Tibial nerve (tissue), 4 donors: ENCODE results near the gene SLC6A15. TPM values are rescaled to one million over a fixed set of nuclear protein-coding genes. Genes with fewer than 3 reads are reported as not detected.

Experiments
- DNase-seq, 2 donors: peaks; one replicate each; pipeline ENCODE4 v3.0.0-alpha.2; 2019; ENCODE audit warnings: low spot score in 2 of 2
- H3K27ac ChIP-seq, 4 donors: fragments of 200-600 bp; sonication (generic) in 3 of 4; one replicate each; pipeline ENCODE4 v1.5.1; 2017 to 2019; ENCODE audit warnings: mild to moderate bottlenecking in 1 of 4
- H3K27me3 ChIP-seq, 2 donors: fragments of 200-600 bp; sonication (generic) in 1 of 2; one replicate each; pipeline versions ENCODE4 v1.5.1 to v1.6.0; 2017 to 2019
- H3K36me3 ChIP-seq, 3 donors: fragments of 200-600 bp; sonication (generic); one replicate each; pipeline ENCODE4 v1.5.1; 2018 to 2019
- H3K4me1 ChIP-seq, 4 donors: fragments of 200-600 bp; sonication (generic) in 3 of 4; one replicate each; pipeline ENCODE4 v1.5.1; 2017 to 2019
- H3K4me3 ChIP-seq, 4 donors: fragments of 200-600 bp; sonication (generic) in 3 of 4; one replicate each; pipeline ENCODE4 v1.5.1; 2017 to 2019; ENCODE audit warnings: mild to moderate bottlenecking in 1 of 4, moderate library complexity in 1 of 4
- H3K9me3 ChIP-seq, 4 donors: fragments of 200-600 bp; sonication (generic) in 3 of 4; one replicate each; pipeline ENCODE4 v1.5.1; 2017 to 2019
- EP300 ChIP-seq, 2 donors: sonication (generic); formaldehyde crosslinking; IDR thresholded peaks; one replicate each; pipeline ENCODE4 v1.6.1; 2017; ENCODE audit warnings: antibody characterized with exemption in 2 of 2, mild to moderate bottlenecking in 1 of 2
- POLR2A ChIP-seq, 2 donors: fragments of 450-650 bp; IDR thresholded peaks; one replicate each; pipeline ENCODE4 v1.6.1; 2017; ENCODE audit warnings: antibody characterized with exemption in 2 of 2, mild to moderate bottlenecking in 2 of 2, moderate library complexity in 2 of 2
- WGBS, 2 donors: methylation state at CpG; one replicate each; pipeline ENCODE4 v1.1.5; 2018; 5-methylcytosine and 5-hydroxymethylcytosine counted together
- total RNA-seq, 4 donors: library from RNA; depleted of rRNA; stranded (reverse); fragments of >200 nt; gene quantifications; one replicate each; pipeline ENCODE4 v1.1.0, GENCODE V29; 2016
- TF ChIP-seq, protein P1 (sequence below), 5 experiments: fragments of 200-600 bp in 3 of 5; fragments of 450-650 bp in 2 of 5; sonication (generic) in 3 of 5; IDR thresholded peaks; one replicate each; pipeline ENCODE4 v1.5.1; 2016 to 2019; ENCODE audit warnings: antibody characterized with exemption in 5 of 5, mild to moderate bottlenecking in 3 of 5, moderate library complexity in 2 of 5

SLC6A15 gene
- total RNA-seq, 4 donors from 2014 or later, result 0.30 to 0.84 (median 0.51) TPM

DNA sequence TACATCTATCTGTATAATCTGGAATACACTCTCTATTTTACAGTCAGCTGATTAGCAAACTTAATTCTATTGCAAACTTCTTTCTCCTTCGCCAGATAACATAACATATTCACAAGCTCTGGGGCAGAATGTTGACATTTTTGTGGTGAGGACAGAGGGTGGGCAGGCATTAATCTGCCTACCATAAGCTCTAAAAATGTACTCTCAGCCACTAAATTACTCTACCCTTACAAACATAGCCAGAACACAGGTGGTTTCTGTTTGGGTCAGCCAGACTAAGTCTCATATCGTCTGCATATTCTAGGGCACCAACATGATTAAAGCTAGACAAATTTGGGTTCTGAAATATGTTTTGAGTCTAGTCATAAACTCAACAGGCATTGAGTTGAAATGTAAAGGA is 90.1 kb downstream of the SLC6A15 start:
- DNase-seq, result no peak
- WGBS, 2 donors, result 64 to 70% methylated on average over 2 of the region's 2 CpGs
- Histone ChIP-seq H3K27ac (no peak overlapping the region), H3K36me3 (no peaks in the 10 kb centered on the region), H3K4me3 (no peak overlapping the region), H3K9me3 (no peaks in the 10 kb centered on the region), H3K27me3 (no peaks in the 10 kb centered on the region), H3K4me1 (no peaks in the 10 kb centered on the region)
- TF ChIP-seq POLR2A (IDR thresholded peaks at IDR 0.05), result no peak

DNA sequence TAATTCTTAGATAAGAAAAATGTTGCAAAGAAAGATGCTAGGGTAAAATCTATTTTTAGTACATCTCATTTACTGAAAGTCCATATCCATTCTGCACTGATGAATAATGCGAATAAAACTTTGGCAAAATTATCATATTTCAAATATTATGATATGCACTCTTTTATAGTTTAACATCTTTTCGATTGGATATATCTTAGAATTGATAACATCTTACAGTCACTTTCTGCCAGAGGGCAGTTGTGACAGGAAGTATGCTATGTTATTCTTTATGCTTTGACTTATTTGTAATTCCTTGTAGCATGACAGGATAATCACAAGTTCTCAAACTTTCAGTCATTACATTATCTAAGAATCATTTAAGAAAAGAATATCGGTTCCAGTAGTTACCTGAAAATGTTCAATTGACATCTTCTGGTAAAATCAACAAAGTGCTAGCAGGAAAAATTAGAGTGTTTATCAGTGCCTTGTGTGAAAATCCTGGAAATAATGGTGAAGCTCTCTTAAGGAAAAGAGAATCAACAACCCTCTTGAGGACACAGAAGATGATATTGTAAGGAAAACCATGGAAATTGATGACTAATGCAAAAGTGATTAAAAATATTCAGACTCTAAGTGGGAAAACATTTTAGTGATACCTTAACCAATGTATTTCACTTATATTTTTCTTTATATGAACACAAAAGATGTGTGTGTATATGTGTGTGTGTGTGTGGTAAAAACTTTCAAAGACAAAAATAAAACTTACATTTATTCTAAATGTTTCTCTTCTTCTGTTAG is 95.5 kb downstream of the SLC6A15 start:
- Histone ChIP-seq H3K27me3 (no peaks in the 10 kb centered on the region), H3K36me3 (no peaks in the 10 kb centered on the region), H3K9me3 (no peaks in the 10 kb centered on the region), H3K4me3 (no peak overlapping the region), H3K27ac (no peak overlapping the region), H3K4me1 (no peaks in the 10 kb centered on the region)
- 78 to 79% methylated on average over 3 of the region's 3 CpGs for WGBS, 2 donors
- TF ChIP-seq, protein P1, sequence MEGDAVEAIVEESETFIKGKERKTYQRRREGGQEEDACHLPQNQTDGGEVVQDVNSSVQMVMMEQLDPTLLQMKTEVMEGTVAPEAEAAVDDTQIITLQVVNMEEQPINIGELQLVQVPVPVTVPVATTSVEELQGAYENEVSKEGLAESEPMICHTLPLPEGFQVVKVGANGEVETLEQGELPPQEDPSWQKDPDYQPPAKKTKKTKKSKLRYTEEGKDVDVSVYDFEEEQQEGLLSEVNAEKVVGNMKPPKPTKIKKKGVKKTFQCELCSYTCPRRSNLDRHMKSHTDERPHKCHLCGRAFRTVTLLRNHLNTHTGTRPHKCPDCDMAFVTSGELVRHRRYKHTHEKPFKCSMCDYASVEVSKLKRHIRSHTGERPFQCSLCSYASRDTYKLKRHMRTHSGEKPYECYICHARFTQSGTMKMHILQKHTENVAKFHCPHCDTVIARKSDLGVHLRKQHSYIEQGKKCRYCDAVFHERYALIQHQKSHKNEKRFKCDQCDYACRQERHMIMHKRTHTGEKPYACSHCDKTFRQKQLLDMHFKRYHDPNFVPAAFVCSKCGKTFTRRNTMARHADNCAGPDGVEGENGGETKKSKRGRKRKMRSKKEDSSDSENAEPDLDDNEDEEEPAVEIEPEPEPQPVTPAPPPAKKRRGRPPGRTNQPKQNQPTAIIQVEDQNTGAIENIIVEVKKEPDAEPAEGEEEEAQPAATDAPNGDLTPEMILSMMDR (IDR thresholded peaks at IDR 0.05), result no peak
- TF ChIP-seq POLR2A (IDR thresholded peaks at IDR 0.05) (no peak), EP300 (IDR thresholded peaks at IDR 0.05) (no peak)
- DNase-seq, result no peak

GRCh38 chr12:84814664-84815245 is 97.8 kb downstream of the SLC6A15 start:
- TF ChIP-seq EP300 (IDR thresholded peaks at IDR 0.05) (no peak), POLR2A (IDR thresholded peaks at IDR 0.05) (no peak)
- TF ChIP-seq, protein P1 (IDR thresholded peaks at IDR 0.05), result no peak
- no peaks in the 10 kb centered on the region for H3K36me3 ChIP-seq
- DNase-seq, result no peak
- H3K27ac ChIP-seq, result no peak overlapping the region
- H3K4me1 ChIP-seq, result no peaks in the 10 kb centered on the region
- H3K9me3 ChIP-seq, result no peaks in the 10 kb centered on the region
- 94 to 96% methylated on average over 4 of the region's 4 CpGs for WGBS, 2 donors
- no peaks in the 10 kb centered on the region for H3K27me3 ChIP-seq
- no peak overlapping the region for H3K4me3 ChIP-seq

DNA sequence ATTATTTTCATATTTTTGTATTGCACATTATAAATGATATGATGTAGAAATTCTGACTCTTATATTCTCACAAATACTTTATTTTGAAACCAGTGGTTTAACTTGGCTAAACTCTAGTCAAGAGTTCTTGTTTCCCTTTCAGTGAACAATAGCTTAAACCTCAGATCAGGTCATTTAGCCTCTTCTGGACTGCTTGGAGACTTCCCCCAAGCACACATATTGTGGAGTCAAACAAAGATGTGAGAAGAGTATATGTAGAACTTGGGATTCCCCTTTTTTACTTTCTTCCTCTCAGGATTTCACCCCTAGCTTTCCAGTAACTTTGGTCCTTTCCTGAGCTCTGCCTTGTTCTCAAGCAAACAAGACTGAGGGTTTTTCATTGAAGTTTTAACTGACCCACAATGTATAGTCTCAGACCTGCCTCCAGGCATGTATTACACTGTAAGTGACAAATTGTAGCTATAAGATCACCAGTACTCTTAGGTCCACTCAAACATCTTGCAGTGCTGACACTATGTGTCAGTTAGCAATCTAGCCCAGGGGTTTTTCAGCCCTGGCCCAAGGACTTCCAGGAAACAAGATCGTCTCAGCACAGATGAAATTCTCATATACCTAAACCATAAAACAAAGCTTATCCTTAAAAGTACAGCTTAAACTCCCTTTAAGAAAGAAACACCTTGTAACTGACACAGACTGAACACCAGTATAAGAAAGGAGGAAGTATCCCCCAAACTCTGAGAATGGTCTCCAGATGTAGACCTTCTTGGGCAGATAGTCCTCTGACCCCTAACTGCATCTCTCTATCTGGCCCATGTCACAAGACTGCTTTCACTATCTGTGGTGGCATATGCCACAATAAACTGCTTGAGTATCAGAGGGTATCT is 98.6 kb downstream of the SLC6A15 start:
- TF ChIP-seq EP300 (IDR thresholded peaks at IDR 0.05), result no peak
- TF ChIP-seq POLR2A (IDR thresholded peaks at IDR 0.05), result no peak
- TF ChIP-seq, protein P1 (IDR thresholded peaks at IDR 0.05), result no peak
- H3K27me3 ChIP-seq, result no peaks in the 10 kb centered on the region
- H3K27ac ChIP-seq, result no peak overlapping the region
- H3K36me3 ChIP-seq, result no peaks in the 10 kb centered on the region
- no peaks in the 10 kb centered on the region for H3K9me3 ChIP-seq
- 80 to 92% methylated on average over 1 of the region's 1 CpG for WGBS, 2 donors
- H3K4me1 ChIP-seq, result no peaks in the 10 kb centered on the region
- H3K4me3 ChIP-seq, result no peak overlapping the region
- no peak for DNase-seq

GRCh38 chr12:84811291-84811690 is 101.3 kb downstream of the SLC6A15 start:
- H3K36me3 ChIP-seq, result no peaks in the 10 kb centered on the region
- no peak overlapping the region for H3K27ac ChIP-seq
- TF ChIP-seq EP300 (IDR thresholded peaks at IDR 0.05) (no peak), POLR2A (IDR thresholded peaks at IDR 0.05) (no peak)
- TF ChIP-seq, protein P1 (IDR thresholded peaks at IDR 0.05), result no peak
- DNase-seq, result no peak
- H3K4me3 ChIP-seq, result no peak overlapping the region
- H3K9me3 ChIP-seq, result no peaks in the 10 kb centered on the region
- H3K4me1 ChIP-seq, result no peaks in the 10 kb centered on the region
- H3K27me3 ChIP-seq, result no peaks in the 10 kb centered on the region
- WGBS, 2 donors, result 59 to 82% methylated on average over 3 of the region's 3 CpGs
